Kidney capillary endothelial cell (primary cell): ENCODE measurements around the gene SRM.

ENCODE experiments used
- DNase-seq: peaks from one replicate; pipeline ENCODE4 v3.0.0-alpha.2; 2018; ENCODE audit warnings: low spot score

Gene SRM

DNA sequence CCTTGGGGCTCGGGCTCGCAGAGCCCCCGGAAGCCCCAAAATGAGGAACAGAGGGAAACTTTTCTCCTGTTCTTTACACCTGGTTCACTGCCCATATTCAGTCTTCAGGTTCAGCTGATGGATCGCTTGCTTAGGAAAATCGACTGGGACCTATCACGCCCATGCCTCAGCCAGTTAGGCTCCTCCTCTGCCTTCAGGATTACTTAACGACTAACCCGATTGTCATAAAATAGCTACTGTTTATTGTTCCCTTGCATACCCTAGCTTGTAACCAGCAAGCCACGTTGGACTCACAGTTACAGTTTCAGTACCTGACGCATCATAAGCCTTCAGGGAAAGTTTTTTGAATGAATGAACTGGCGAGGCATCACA lies 46.7 kb downstream of the SRM start:
- DNase-seq: no peak

DNA sequence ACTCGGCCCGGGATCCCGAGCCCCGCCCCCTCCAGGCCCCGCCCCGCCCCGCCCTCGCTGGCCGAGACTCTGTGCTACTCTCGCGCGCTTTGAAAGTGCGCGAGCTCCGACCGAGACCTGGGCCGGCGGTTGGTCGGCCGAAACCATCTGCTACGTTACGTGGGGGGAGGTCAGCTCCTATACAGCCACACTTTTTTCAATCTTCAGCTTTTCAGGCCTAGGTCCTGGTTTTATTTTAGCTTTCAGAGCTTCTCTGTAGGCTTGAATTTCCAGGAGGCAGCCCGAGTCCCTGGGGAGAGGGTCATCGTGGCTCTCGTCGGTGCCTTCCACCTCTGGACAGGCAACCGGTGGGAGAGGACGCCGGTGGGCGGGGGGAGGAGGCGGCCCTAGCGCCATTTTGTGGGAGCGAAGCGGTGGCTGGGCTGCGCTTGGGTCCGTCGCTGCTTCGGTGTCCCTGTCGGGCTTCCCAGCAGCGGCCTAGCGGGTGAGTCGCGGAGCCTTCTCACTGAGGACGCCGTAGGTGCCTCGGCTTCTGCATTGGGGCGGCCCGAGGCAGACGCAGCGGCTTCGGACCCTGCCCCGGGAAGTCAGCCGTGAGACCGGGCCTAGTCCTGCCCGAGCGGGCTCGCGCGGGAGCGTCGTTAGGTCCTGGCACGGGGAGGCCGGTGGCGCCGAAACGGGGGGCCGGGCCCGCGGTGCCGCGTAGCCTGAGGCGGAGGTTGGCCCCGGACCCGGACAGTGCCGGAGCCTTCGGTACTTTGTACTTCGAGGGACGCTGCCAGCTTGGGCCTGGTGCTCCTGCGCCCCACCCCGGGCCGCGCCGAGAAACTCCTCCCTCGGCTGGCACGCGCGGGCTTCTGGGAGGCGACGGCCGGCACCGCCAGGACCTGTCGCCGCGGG lies 47.3 kb downstream of the SRM start, which contains the start of gene TARDBP:
TARDBP (plus strand) TSS at position 395 of the 900 bp plus-strand sequence. CDS start 1,074 bp downstream, outside the sequence.
- peak; percentile 91 for DNase-seq
